HG02943 (cell line): ENCODE results near the gene MAPK14.

Source experiments
- ATAC-seq: cut with Tn5 transposase; IDR thresholded peaks from one replicate; pipeline ENCODE4 v1.9.1; 2021; ENCODE audit warnings: mild to moderate bottlenecking, low read depth, moderate library complexity; ENCODE audit not compliant: unreplicated experiment

Gene MAPK14

DNA sequence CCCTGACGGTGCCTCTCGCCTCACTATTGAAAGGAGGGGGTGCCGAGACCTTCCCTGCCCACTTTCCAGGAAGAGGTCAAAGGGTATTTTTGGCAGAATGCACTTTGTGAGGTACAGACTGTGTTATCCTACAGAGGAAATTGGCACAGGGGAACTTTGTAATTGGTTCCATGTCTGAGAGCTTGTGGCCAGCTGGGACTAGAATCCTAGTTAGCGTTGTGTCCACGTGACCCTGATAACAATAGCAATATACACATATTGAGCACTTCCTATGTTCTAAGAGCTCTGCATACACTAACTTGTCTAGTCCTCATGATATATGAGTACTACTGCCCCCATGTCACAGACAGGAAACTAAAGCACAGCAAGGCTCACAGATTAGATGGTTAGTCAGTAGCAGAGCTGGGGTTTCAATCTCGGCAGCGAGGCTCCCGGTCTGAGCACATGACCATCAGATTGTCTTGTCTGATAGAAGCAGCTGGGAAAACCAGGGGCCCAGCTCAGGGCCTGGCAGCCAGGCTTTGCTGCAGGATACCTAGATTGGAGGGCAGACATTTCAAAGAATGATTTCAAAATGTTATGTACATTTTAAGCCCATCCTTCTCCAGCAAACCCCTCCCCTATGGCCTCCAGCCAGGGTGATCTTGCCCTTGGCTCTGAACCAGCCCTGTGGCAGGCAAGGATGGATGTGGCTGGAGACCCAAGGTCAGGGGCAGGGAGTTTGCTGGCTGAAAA, 104.1 kb downstream of the MAPK14 start:
- ATAC-seq, result peak; percentile 88

- ATAC-seq, result no peak
Observed at GRCh38 chr6:36132246-36132895, 104.8 kb downstream of the MAPK14 start.

- no peak for ATAC-seq
Observed at GRCh38 chr6:36133148-36133547, 105.5 kb downstream of the MAPK14 start.

DNA sequence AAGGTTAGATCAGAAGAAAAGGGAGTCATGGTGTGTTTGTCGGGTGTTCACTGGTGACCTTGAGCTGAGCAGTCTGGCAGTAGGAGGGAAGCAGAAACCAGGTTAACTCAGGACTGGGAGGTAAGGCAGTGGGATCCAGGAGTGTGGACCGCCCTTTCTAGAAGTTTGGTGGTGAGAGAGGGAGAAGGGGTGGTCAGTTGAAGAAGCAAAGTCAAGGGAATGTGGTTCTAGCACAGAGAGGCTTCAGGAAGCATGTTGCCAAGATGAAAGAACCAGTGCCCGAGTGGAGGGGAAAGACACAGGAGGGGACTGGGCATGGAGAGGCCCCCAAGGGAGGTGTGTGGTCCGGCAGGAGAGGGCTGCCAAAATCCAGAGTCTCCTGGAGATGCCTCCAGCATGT, 106.3 kb downstream of the MAPK14 start:
- no peak for ATAC-seq

- no peak for ATAC-seq
Observed at GRCh38 chr6:36135053-36135731, 107.6 kb downstream of the MAPK14 start.

GRCh38 chr6:36136034-36136433, 108.4 kb downstream of the MAPK14 start:
- ATAC-seq, result no peak

DNA sequence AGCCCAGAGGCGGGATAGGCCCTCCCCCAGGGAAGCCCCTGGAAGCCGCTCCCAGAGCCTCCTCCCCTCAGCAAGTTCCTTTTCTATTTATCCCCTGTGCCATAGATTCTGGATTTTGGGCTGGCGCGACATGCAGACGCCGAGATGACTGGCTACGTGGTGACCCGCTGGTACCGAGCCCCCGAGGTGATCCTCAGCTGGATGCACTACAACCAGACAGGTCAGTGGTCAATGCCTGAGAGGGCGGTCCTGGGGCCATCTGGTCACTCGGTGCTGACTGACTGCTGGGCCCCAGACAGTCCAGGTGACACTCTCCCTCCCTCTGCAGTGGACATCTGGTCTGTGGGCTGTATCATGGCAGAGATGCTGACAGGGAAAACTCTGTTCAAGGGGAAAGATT, 108.9 kb downstream of the MAPK14 start:
- ATAC-seq, result no peak

- ATAC-seq, result no peak
Observed at GRCh38 chr6:36138667-36139066, 111.1 kb downstream of the MAPK14 start.

DNA sequence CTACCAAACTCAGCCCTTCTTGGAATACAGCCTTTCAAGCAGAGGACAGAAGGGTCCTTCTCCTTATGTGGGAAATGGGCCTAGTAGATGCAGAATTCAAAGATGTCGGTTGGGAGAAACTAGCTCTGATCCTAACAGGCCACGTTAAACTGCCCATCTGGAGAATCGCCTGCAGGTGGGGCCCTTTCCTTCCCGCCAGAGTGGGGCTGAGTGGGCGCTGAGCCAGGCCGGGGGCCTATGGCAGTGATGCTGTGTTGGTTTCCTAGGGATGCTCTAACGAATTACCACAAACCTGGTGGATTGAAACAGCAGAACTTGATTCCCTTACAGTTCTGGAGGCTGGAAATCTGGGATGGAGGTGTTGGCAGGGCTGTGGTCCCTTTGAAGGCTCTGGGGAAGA, 111.8 kb downstream of the MAPK14 start:
- ATAC-seq, result no peak

DNA sequence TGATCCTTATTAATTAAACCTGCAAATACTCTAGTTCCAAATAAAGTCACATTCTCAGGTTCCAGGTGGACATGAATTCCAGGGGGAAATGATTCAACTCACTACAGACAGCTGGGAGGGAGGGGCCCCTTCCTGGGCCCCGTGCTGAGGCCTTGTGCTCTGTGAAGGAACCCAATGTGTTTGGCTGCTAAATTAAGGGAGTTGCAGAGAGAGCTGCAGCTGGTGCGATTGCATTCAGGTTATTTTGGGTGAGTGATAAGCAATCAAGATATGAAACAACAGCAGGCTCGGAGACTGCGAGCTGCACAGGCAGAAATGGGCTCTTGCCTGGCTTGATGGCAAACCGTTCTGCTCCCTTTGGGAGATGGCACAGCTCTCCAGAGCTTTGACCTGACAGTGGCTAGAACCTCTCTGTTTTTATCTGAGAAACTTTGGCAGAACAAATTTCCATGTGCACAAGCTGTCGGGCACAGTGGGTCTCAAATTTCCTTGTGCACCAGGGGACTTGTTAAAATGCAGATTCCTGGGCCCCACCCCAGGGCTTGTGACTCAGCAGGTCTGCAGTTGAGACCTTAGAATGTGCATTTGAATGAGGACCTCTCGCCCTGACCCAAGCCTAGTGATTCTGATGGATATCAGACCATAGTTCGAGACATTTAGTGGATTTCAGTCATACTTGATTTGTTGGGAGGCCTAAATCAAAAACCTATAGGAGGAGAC, 112.5 kb downstream of the MAPK14 start:
- ATAC-seq, result no peak

- no peak for ATAC-seq
Observed at GRCh38 chr6:36141091-36141490, 113.5 kb downstream of the MAPK14 start.

GRCh38 chr6:36141961-36142360, 114.4 kb downstream of the MAPK14 start:
- ATAC-seq, result no peak

- ATAC-seq, result no peak
Observed at GRCh38 chr6:36142971-36143838, 115.6 kb downstream of the MAPK14 start.

GRCh38 chr6:36145495-36145894, 117.9 kb downstream of the MAPK14 start:
- no peak for ATAC-seq

- no peak for ATAC-seq
Observed at GRCh38 chr6:36147294-36147693, 119.7 kb downstream of the MAPK14 start.

DNA sequence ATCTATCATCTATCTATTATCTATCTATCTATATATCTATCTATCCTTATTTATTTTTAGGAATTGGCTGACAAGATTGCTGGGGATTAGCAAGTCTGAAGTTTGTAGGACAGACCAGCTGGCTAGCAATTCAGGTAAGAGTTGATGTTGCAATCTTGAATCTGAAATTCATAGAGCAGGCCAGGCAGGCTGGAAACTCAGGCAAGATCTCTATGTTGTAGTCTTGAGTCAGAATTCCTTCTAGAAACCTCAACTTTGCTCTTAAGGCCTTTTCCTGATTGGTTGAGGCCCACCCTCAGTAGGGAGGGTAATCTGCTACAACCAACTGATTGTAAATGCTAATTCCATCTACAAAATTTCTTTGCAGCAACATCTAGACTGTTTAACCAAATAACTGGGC, 121.9 kb downstream of the MAPK14 start:
- ATAC-seq, result no peak

DNA sequence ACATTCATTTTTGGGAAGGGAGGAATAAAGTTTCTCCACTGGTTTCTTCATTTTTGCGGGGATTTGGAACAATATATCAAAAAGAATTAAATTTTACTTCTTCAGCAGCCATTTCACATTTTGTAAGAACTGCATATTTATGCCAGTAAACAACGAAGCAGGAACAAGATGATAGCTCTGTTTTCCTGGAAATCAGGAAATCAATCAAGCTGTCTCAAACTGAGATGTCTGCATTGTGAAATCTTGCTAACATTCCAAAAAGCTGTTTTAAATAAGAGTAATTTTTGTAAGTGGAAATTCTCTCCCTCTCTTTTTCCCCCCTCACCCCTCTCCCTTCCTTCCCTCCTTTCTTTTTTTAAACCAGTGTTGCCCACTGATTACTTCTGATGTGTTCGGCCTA, 122.7 kb downstream of the MAPK14 start:
- no peak for ATAC-seq

DNA sequence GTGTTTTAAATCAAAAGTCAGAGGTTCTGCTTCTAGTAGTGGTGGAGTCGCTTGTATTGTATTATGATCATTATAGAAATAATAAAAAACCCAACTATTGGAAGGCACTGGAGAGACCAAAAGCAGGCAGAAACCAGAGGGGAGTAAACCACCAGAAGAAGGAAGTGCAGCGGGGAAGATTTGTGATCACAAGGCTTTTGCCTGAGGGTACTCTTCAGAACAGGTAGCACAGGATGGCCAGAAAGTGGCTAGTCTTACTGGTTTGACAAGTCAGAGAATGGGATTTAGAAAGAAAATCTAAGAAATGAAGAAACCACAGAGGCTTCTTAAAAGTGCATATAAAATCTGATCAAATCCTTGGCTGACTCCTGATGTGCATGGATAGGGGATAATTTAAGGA, 126.7 kb downstream of the MAPK14 start:
- no peak for ATAC-seq

DNA sequence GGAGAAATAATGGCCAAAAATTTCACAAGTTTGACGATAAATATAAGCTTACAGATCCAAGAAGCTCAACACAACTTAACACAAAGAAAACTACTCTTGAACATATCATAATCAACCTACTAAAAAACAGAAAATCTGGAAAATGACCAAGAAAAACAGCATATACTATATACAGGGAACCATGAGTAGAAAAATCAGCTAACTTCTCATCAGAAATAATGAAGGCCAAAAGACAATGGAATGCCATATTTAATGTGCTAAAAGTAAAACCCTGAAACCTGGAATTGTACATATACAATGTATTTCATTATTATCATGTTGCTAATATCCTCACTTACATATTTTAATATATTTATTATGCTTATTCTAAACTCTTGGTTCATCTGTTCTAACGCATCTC, 128.1 kb downstream of the MAPK14 start:
- ATAC-seq, result no peak

- ATAC-seq, result no peak
Observed at GRCh38 chr6:36160147-36160760, 132.6 kb downstream of the MAPK14 start.
